GM12878 (cell line): ENCODE results near the gene TNP2. TPM values are rescaled to one million over a fixed set of nuclear protein-coding genes. Genes with fewer than 3 reads are reported as not detected.

Experiments used
- BCL11A ChIP-seq: IDR thresholded peaks from 2 replicates; pipeline ENCODE4 v1.6.1; 2011; ENCODE audit warnings: low read depth, low read length
- CEBPB ChIP-seq, 2 experiments: fragments of 150-350 bp in 1 of 2; IDR thresholded peaks; 2 replicates each; pipeline ENCODE4 v1.6.1; 2012 to 2014; ENCODE audit warnings: low read depth in 2 of 2, low read length in 2 of 2, borderline replicate concordance in 1 of 2, inconsistent platforms in 1 of 2
- FOXM1 ChIP-seq: IDR thresholded peaks from 2 replicates; pipeline ENCODE4 v1.6.1; 2012; ENCODE audit warnings: low read depth, mild to moderate bottlenecking, inconsistent platforms, low read length, moderate library complexity
- MEF2A ChIP-seq: IDR thresholded peaks from 2 replicates; pipeline ENCODE4 v1.6.1; 2011; ENCODE audit warnings: low read depth, mild to moderate bottlenecking, low read length, moderate library complexity; ENCODE audit not compliant: insufficient read depth
- MTA3 ChIP-seq: IDR thresholded peaks from 2 replicates; pipeline ENCODE4 v1.6.1; 2012; ENCODE audit warnings: low read length, inconsistent platforms, borderline replicate concordance
- NFXL1 ChIP-seq: fragments of 450-650 bp; IDR thresholded peaks from 2 replicates; pipeline ENCODE4 v1.6.1; 2017; ENCODE audit warnings: antibody characterized with exemption, mild to moderate bottlenecking, borderline replicate concordance
- PML ChIP-seq: IDR thresholded peaks from 2 replicates; pipeline ENCODE4 v1.6.1; 2012; ENCODE audit warnings: low read length, inconsistent platforms
- RB1 ChIP-seq: fragments of 450-650 bp; formaldehyde crosslinking; IDR thresholded peaks from 2 replicates; pipeline ENCODE4 v1.6.1; 2017; ENCODE audit warnings: mild to moderate bottlenecking, borderline replicate concordance
- SMC3 ChIP-seq: IDR thresholded peaks from 2 replicates; pipeline ENCODE4 v1.6.1; 2011; ENCODE audit warnings: low read length, improper control_type of control experiment, borderline replicate concordance
- SREBF1 ChIP-seq: IDR thresholded peaks from 2 replicates; pipeline ENCODE4 v1.6.1; 2012; ENCODE audit warnings: mild to moderate bottlenecking, low read length
- TAF1 ChIP-seq: IDR thresholded peaks from 2 replicates; pipeline ENCODE4 v1.6.1; 2011; ENCODE audit warnings: mild to moderate bottlenecking, low read depth, low read length, borderline replicate concordance
- YBX1 ChIP-seq: fragments of 450-650 bp; IDR thresholded peaks from 2 replicates; pipeline ENCODE4 v1.6.1; 2016; ENCODE audit warnings: antibody characterized with exemption
- polyA plus RNA-seq, 11 experiments: library from polyadenylated mRNA; depleted of rRNA in 4 of 11; unstranded in 6 of 11; stranded (reverse) in 5 of 11; fragments of >200 nt; fragmentation: Nextera tagmentation in 4 of 11; fragmentation: Illumina TruSeq in 1 of 11; extraction: Ambion mirVana in 4 of 11; extraction: Trizol in 1 of 11; gene quantifications; 1 replicate in 1 of 11; 2 replicates in 10 of 11; pipeline versions ENCODE4 v1.2.1 to v1.2.3, GENCODE V29; 2011 to 2016; ENCODE audit warnings: inconsistent platforms in 2 of 11, missing spikeins in 2 of 11, low read depth in 1 of 11
- total RNA-seq, 4 experiments: library from RNA; depleted of rRNA in 3 of 4; stranded (reverse); fragments of >200 nt in 3 of 4; fragmentation: Illumina TruSeq in 1 of 4; extraction: Trizol in 1 of 4; gene quantifications; 2 replicates each; pipeline versions ENCODE4 v1.2.1 to v1.2.3, GENCODE V29; 2013 to 2021
- TF ChIP-seq, protein P1 (sequence below): fragments of 450-650 bp; conservative IDR thresholded peaks from 2 replicates; pipeline ENCODE4 v1.6.1; 2017; ENCODE audit warnings: mild to moderate bottlenecking, moderate library complexity
- TF ChIP-seq, protein P2 (sequence below): fragments of 450-650 bp; IDR thresholded peaks from 2 replicates; pipeline ENCODE4 v1.6.1; 2017; ENCODE audit warnings: mild to moderate bottlenecking, moderate library complexity
- TF ChIP-seq, protein P3 (sequence below): fragments of 450-650 bp; IDR thresholded peaks from 2 replicates; pipeline ENCODE4 v1.6.1; 2017; ENCODE audit warnings: antibody characterized with exemption, mild to moderate bottlenecking, moderate library complexity
- TF ChIP-seq, protein P4 (sequence below): IDR thresholded peaks from 2 replicates; pipeline ENCODE4 v1.6.1; 2011; ENCODE audit warnings: mild to moderate bottlenecking, low read depth, low read length, moderate library complexity; ENCODE audit not compliant: insufficient replicate concordance

Gene TNP2
- total and polyA plus RNA-seq, 10 of the 15 experiments (the other 5 are each of a cell fraction or from before 2014, with no cell fraction given), result not detected

DNA sequence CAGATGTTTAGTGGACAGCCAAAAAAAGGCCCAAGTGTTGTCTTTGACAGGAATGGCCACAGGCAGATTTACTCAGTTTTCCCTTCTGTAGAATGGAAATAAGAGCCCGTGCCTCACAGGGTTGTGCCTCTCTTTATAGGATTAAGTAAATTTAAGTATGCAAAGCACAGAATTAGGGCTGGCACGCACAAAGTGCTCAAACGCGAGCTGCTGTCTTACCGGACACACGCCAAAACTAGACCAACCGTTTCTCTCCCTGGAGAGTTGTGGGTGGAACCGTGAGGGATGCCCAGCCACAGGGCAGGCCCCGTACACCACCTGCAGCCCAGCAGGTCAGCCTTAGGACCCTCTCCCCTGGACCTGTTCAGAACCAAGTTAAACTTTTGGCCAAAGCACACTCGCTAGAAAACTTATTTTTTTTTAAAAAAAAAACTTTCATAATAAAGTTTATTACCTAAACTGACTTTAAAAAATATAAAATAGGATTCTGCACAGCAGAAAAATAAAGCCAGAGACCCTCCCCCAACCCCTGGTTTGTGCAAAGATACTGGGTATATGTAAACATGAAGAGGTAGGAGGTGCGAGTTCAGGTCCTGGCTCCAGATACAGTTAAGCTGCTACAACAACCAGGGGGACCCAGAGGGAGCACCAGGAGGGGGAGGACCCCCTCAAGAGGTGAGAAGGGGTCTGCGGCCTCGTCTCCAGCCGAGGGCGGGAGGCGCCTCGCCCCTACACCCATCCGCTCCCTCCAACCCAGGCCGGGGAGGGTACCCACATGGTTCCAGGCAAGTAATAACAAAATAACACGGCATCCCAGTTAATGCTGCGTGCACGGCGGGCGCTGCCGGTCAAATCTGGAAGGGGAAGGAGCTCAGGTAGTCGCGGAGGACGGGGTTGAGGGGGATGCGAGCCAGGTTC lies 14.9 kb downstream of the TNP2 start (continued):
- TF ChIP-seq SMC3 (peak; percentile 15; the same call in 1 of the 2 replicates), PML (no peak), BCL11A (0 out of 2 replicates have a peak, but pooled peaks have one; percentile 53), NFXL1 (0 out of 2 replicates have a peak, but pooled peaks have one; percentile 11), RB1 (no peak), YBX1 (no peak), TAF1 (no peak), SREBF1 (no peak), FOXM1 (no peak), MTA3 (no peak), CEBPB (IDR thresholded peaks at IDR 0.05; ENCODE audit: borderline replicate concordance in 1 of 2, low read depth in 2 of 2, low read length in 2 of 2) (no peak), MEF2A (no peak)
- TF ChIP-seq, protein P1, sequence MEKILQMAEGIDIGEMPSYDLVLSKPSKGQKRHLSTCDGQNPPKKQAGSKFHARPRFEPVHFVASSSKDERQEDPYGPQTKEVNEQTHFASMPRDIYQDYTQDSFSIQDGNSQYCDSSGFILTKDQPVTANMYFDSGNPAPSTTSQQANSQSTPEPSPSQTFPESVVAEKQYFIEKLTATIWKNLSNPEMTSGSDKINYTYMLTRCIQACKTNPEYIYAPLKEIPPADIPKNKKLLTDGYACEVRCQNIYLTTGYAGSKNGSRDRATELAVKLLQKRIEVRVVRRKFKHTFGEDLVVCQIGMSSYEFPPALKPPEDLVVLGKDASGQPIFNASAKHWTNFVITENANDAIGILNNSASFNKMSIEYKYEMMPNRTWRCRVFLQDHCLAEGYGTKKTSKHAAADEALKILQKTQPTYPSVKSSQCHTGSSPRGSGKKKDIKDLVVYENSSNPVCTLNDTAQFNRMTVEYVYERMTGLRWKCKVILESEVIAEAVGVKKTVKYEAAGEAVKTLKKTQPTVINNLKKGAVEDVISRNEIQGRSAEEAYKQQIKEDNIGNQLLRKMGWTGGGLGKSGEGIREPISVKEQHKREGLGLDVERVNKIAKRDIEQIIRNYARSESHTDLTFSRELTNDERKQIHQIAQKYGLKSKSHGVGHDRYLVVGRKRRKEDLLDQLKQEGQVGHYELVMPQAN, result no peak
- TF ChIP-seq, protein P2, sequence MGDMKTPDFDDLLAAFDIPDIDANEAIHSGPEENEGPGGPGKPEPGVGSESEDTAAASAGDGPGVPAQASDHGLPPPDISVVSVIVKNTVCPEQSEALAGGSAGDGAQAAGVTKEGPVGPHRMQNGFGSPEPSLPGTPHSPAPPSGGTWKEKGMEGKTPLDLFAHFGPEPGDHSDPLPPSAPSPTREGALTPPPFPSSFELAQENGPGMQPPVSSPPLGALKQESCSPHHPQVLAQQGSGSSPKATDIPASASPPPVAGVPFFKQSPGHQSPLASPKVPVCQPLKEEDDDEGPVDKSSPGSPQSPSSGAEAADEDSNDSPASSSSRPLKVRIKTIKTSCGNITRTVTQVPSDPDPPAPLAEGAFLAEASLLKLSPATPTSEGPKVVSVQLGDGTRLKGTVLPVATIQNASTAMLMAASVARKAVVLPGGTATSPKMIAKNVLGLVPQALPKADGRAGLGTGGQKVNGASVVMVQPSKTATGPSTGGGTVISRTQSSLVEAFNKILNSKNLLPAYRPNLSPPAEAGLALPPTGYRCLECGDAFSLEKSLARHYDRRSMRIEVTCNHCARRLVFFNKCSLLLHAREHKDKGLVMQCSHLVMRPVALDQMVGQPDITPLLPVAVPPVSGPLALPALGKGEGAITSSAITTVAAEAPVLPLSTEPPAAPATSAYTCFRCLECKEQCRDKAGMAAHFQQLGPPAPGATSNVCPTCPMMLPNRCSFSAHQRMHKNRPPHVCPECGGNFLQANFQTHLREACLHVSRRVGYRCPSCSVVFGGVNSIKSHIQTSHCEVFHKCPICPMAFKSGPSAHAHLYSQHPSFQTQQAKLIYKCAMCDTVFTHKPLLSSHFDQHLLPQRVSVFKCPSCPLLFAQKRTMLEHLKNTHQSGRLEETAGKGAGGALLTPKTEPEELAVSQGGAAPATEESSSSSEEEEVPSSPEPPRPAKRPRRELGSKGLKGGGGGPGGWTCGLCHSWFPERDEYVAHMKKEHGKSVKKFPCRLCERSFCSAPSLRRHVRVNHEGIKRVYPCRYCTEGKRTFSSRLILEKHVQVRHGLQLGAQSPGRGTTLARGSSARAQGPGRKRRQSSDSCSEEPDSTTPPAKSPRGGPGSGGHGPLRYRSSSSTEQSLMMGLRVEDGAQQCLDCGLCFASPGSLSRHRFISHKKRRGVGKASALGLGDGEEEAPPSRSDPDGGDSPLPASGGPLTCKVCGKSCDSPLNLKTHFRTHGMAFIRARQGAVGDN, result no peak
- TF ChIP-seq, protein P3, sequence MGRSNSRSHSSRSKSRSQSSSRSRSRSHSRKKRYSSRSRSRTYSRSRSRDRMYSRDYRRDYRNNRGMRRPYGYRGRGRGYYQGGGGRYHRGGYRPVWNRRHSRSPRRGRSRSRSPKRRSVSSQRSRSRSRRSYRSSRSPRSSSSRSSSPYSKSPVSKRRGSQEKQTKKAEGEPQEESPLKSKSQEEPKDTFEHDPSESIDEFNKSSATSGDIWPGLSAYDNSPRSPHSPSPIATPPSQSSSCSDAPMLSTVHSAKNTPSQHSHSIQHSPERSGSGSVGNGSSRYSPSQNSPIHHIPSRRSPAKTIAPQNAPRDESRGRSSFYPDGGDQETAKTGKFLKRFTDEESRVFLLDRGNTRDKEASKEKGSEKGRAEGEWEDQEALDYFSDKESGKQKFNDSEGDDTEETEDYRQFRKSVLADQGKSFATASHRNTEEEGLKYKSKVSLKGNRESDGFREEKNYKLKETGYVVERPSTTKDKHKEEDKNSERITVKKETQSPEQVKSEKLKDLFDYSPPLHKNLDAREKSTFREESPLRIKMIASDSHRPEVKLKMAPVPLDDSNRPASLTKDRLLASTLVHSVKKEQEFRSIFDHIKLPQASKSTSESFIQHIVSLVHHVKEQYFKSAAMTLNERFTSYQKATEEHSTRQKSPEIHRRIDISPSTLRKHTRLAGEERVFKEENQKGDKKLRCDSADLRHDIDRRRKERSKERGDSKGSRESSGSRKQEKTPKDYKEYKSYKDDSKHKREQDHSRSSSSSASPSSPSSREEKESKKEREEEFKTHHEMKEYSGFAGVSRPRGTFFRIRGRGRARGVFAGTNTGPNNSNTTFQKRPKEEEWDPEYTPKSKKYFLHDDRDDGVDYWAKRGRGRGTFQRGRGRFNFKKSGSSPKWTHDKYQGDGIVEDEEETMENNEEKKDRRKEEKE, result no peak
- TF ChIP-seq, protein P4, sequence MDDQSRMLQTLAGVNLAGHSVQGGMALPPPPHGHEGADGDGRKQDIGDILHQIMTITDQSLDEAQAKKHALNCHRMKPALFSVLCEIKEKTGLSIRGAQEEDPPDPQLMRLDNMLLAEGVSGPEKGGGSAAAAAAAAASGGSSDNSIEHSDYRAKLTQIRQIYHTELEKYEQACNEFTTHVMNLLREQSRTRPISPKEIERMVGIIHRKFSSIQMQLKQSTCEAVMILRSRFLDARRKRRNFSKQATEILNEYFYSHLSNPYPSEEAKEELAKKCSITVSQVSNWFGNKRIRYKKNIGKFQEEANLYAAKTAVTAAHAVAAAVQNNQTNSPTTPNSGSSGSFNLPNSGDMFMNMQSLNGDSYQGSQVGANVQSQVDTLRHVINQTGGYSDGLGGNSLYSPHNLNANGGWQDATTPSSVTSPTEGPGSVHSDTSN, result no peak
